ENCODE results near the gene TDRD10. TPM values are rescaled to one million over a fixed set of nuclear protein-coding genes. Genes with fewer than 3 reads are reported as not detected.

TDRD10 gene
- total and polyA plus RNA-seq, 2 donors (not counting 1 experiment from before 2014, with no cell fraction given): under 0.01 TPM; not detected in 1

DNA sequence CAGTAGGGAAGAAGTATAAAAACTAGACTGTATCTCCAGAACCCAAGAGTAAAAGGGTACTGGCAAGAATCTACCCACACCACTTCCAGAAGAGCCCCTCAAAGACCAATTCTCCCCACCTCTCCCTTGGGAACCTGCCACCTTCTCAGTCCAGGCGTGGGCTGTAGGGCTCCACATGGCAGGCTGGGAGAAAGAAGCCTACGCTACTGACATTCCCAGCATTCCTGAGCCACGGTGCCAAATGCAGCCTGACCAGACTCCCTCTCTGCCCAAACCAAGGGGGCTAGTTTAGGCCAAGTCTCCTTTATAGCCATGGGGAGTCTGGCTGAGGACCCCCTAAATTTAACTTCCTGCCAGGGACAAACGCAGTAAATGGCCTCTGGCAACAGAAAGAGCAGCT is 54.4 kb downstream of the TDRD10 start:
- TF ChIP-seq, protein P1, sequence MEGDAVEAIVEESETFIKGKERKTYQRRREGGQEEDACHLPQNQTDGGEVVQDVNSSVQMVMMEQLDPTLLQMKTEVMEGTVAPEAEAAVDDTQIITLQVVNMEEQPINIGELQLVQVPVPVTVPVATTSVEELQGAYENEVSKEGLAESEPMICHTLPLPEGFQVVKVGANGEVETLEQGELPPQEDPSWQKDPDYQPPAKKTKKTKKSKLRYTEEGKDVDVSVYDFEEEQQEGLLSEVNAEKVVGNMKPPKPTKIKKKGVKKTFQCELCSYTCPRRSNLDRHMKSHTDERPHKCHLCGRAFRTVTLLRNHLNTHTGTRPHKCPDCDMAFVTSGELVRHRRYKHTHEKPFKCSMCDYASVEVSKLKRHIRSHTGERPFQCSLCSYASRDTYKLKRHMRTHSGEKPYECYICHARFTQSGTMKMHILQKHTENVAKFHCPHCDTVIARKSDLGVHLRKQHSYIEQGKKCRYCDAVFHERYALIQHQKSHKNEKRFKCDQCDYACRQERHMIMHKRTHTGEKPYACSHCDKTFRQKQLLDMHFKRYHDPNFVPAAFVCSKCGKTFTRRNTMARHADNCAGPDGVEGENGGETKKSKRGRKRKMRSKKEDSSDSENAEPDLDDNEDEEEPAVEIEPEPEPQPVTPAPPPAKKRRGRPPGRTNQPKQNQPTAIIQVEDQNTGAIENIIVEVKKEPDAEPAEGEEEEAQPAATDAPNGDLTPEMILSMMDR (conservative IDR thresholded peaks at IDR 0.05 in 1 of 2, IDR thresholded peaks at IDR 0.05 in 1 of 2; ENCODE audit: low read depth in 1 of 2, low read length in 2 of 2): no peak
- TF ChIP-seq EZH2 (IDR thresholded peaks at IDR 0.05; ENCODE audit: low read length, missing control alignments): no peak
- peak in 1 of 2 donors; percentile 64 for DNase-seq (ENCODE audit: low read depth in 2 of 2)
- no peaks in the 10 kb centered on the region for H3K9me3 ChIP-seq (ENCODE audit: control insufficient read depth, insufficient read depth, low read depth, low read length)
- H3K4me2 ChIP-seq (ENCODE audit: extremely low read depth, insufficient read depth, low read length): peak overlapping the region; percentile 89
- H3K36me3 ChIP-seq (ENCODE audit: control insufficient read depth, insufficient read depth, low read length): peaks cover 31% of the 10 kb centered on the region
- H3K27ac ChIP-seq (ENCODE audit: insufficient read depth, low read length): peak overlapping the region; percentile 64
- no peak overlapping the region for H2AFZ ChIP-seq (ENCODE audit: low read length)
- H3K4me3 ChIP-seq (replicated peaks in 1 of 4; ENCODE audit: control extremely low read depth in 1 of 4, insufficient read depth in 1 of 4, low read depth in 3 of 4, low read length in 4 of 4): peak overlapping the region; percentile 53 to 98 (median 84)
- peaks cover 10% of the 10 kb centered on the region for H3K4me1 ChIP-seq (ENCODE audit: control insufficient read depth, extremely low read depth, insufficient read depth, low read length)
- no peaks in the 10 kb centered on the region for H4K20me1 ChIP-seq (ENCODE audit: control insufficient read depth, extremely low read depth, insufficient read depth, low read length)
- peaks cover 32% of the 10 kb centered on the region for H3K79me2 ChIP-seq (ENCODE audit: control insufficient read depth, insufficient read depth, low read length)
- peak overlapping the region; percentile 11 for H3K9ac ChIP-seq (ENCODE audit: insufficient read depth, low read length)
- no peaks in the 10 kb centered on the region for H3K27me3 ChIP-seq (ENCODE audit: control insufficient read depth, insufficient read depth, low read length)

DNA sequence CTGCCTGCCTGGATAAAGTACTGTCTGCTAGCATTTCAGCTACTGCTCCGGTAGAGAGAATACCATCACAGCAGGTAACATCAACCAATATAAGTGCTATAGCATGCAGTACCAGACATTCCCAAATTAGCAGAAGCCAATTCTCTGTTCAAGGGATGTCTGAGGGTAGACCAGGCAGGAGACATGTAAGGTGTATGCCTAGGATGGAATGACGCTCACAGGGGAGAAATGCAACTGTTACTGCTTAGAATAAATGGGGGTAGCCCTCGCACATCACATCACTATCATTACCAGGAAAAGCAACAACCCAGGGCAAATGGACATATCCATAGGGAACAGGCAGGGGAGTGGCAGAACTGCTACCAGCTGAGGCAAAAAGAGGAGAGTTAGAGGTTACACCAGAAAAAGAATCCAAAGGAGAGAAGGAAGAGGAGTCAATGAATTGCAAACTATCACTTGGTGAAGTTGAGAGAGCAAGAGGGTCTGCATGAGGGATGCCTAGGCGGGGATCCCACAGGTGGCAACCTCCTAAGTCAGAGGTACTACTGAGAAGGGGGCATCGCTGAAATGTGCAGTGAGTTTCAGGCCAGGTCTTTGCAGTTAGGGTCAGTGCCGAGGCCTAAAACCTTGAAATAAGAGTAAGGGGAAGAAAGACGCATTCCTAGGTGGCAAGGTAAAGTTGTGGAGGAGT is 55.4 kb downstream of the TDRD10 start:
- Histone ChIP-seq H3K27ac (ENCODE audit: insufficient read depth, low read length) (peak overlapping the region; percentile 64), H2AFZ (ENCODE audit: low read length) (no peak overlapping the region), H3K4me3 (replicated peaks in 1 of 4; ENCODE audit: control extremely low read depth in 1 of 4, insufficient read depth in 1 of 4, low read depth in 3 of 4, low read length in 4 of 4) (peak overlapping the region; percentile 53 to 98 (median 84)), H3K4me1 (ENCODE audit: control insufficient read depth, extremely low read depth, insufficient read depth, low read length) (peaks cover 10% of the 10 kb centered on the region), H3K9me3 (ENCODE audit: control insufficient read depth, insufficient read depth, low read depth, low read length) (no peaks in the 10 kb centered on the region), H3K27me3 (ENCODE audit: control insufficient read depth, insufficient read depth, low read length) (no peaks in the 10 kb centered on the region), H4K20me1 (ENCODE audit: control insufficient read depth, extremely low read depth, insufficient read depth, low read length) (no peaks in the 10 kb centered on the region), H3K4me2 (ENCODE audit: extremely low read depth, insufficient read depth, low read length) (peak overlapping the region; percentile 89), H3K36me3 (ENCODE audit: control insufficient read depth, insufficient read depth, low read length) (peaks cover 22% of the 10 kb centered on the region), H3K79me2 (ENCODE audit: control insufficient read depth, insufficient read depth, low read length) (peaks cover 32% of the 10 kb centered on the region), H3K9ac (ENCODE audit: insufficient read depth, low read length) (peak overlapping the region; percentile 73)
- no peak for TF ChIP-seq EZH2 (IDR thresholded peaks at IDR 0.05; ENCODE audit: low read length, missing control alignments)
- TF ChIP-seq, protein P1 (conservative IDR thresholded peaks at IDR 0.05 in 1 of 2, IDR thresholded peaks at IDR 0.05 in 1 of 2; ENCODE audit: low read depth in 1 of 2, low read length in 2 of 2): no peak
- no peak for DNase-seq (ENCODE audit: low read depth in 2 of 2)

DNA sequence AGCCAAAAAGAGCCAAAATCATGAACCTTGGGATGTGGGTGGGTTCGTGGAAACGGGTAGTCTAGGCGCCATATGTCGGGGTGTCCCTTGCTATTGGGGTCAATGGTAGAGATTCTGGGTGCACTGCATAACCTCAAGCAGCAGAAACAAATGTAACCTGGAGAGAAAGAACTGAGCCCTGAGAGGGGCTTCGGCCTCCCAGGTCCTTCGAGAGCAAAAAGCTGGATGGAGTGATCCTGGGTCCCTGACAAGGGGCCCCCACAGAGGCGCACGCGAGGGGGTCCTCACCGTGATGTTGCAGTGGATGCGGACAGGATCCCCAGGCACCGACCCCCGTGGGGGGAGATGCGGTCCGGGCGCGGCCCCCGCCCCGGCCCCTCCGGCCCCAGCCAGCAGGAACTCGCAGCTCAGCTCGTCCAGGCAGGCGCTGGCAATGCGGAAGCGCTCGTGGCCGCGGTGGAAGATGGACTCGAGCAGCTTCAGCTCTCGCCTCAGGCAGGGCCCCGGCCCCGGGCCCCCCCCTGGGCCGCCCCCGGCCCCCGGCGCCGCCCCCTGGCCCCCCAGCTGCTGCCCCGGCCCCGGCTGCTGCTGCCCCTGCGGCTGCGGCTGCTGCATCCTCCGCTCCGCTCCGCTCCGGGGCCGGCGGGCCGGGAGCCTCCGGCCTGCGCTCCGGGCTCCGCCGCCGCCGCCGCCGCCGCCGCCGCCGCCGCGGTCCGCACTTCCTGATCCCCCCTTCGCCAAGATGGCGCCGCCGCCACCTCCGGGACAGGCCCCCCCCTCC is 56.1 kb downstream of the TDRD10 start, which contains the start of gene UBE2Q1:
TSS of gene UBE2Q1 (minus strand) at position 724 of the 781 bp plus-strand sequence. CDS start at position 615, 109 bp downstream.
- H3K4me3 ChIP-seq (replicated peaks in 1 of 4; ENCODE audit: control extremely low read depth in 1 of 4, insufficient read depth in 1 of 4, low read depth in 3 of 4, low read length in 4 of 4): peak within 1 kb of the TSS; percentile 66 to 98 (median 84)
- H3K27me3 ChIP-seq (ENCODE audit: control insufficient read depth, insufficient read depth, low read length): no peaks in the 10 kb centered on the region
- peak within 1 kb of the TSS; percentile 73 for H3K9ac ChIP-seq (ENCODE audit: insufficient read depth, low read length)
- peaks cover 32% of the 10 kb centered on the region for H3K79me2 ChIP-seq (ENCODE audit: control insufficient read depth, insufficient read depth, low read length)
- H4K20me1 ChIP-seq (ENCODE audit: control insufficient read depth, extremely low read depth, insufficient read depth, low read length): no peaks in the 10 kb centered on the region
- peak in 1 of 2 donors; percentile 23 for DNase-seq (ENCODE audit: low read depth in 2 of 2)
- TF ChIP-seq, protein P1 (conservative IDR thresholded peaks at IDR 0.05 in 1 of 2, IDR thresholded peaks at IDR 0.05 in 1 of 2; ENCODE audit: low read depth in 1 of 2, low read length in 2 of 2): no peak
- no peak for TF ChIP-seq EZH2 (IDR thresholded peaks at IDR 0.05; ENCODE audit: low read length, missing control alignments)
- H3K27ac ChIP-seq (ENCODE audit: insufficient read depth, low read length): peak within 1 kb of the TSS; percentile 87
- H3K4me2 ChIP-seq (ENCODE audit: extremely low read depth, insufficient read depth, low read length): peak within 1 kb of the TSS; percentile 99
- H3K36me3 ChIP-seq (ENCODE audit: control insufficient read depth, insufficient read depth, low read length): peaks cover 16% of the 10 kb centered on the region
- no peaks in the 10 kb centered on the region for H3K9me3 ChIP-seq (ENCODE audit: control insufficient read depth, insufficient read depth, low read depth, low read length)
- H3K4me1 ChIP-seq (ENCODE audit: control insufficient read depth, extremely low read depth, insufficient read depth, low read length): peaks cover 10% of the 10 kb centered on the region
- H2AFZ ChIP-seq (ENCODE audit: low read length): peak within 1 kb of the TSS; percentile 98

Measured in fibroblast of lung (primary cell).